HuH-7.5 (cell line): ENCODE results near the gene PPP2R3A.

Experiments used
- DNase-seq: peaks from one replicate; pipeline ENCODE4 v3.0.0; 2011; ENCODE audit warnings: low spot score

PPP2R3A gene

DNA sequence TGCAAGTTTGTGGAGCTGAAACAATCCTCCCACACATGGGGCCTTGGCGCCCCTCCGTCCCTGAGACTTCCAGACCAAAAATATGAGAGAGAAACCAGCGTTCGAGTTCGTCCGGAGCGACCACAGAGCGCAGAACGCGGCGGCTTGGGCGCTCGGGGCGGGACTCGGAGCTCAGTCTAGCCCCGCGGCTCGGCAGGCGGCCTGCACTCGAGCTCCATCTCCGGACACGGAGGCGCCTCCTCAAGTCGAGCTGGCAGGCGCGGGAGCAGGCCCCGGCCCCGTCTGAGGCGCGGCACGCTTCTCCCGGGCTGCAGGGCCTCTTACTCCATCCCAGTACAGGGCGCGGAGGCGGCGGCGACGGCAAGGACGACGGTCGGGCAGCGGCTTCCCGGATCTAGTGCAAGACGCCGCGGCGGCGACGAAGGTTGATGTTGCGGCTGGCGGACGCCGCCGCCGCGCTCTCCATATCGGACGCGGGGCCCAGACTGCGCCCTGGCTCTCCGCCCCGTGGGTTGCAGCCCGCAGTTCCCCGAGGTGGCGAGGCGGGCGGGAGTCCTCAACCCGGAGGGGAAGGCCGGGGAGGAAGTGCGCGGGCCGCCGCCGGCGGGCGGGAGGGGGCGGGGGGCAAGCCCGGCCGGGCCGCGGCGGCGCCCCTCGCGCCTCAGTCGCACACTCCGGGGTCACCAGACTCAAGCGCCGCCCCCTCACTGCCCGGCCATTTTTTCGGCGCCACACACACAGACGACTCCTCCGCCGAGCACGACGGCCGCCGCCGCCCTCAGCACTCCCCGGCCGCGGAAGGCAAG, 229.9 kb downstream of the PPP2R3A start:
- DNase-seq: peak; percentile 59

DNA sequence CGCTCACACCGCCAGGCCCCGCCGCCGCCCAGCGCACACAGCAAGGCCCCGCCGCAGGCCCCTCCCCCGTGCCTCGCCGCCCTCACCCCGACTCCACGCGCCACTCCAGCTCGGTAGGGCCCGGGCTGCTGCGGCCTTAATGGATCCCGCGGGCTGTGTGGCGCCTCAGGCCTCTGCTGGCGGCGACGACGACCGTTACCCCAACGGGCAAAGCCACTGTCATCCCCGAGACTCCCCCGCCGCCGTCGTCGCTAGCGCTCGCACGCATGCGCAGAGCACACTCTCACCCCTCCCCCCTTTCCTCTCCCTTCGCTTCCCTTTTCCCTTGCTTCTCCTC, 230.5 kb downstream of the PPP2R3A start, which contains the start of gene MSL2:
Gene MSL2 (minus strand): TSS at position 272 of the 337 bp plus-strand sequence. CDS start 1,222 bp downstream, outside the sequence.
- no peak for DNase-seq

DNA sequence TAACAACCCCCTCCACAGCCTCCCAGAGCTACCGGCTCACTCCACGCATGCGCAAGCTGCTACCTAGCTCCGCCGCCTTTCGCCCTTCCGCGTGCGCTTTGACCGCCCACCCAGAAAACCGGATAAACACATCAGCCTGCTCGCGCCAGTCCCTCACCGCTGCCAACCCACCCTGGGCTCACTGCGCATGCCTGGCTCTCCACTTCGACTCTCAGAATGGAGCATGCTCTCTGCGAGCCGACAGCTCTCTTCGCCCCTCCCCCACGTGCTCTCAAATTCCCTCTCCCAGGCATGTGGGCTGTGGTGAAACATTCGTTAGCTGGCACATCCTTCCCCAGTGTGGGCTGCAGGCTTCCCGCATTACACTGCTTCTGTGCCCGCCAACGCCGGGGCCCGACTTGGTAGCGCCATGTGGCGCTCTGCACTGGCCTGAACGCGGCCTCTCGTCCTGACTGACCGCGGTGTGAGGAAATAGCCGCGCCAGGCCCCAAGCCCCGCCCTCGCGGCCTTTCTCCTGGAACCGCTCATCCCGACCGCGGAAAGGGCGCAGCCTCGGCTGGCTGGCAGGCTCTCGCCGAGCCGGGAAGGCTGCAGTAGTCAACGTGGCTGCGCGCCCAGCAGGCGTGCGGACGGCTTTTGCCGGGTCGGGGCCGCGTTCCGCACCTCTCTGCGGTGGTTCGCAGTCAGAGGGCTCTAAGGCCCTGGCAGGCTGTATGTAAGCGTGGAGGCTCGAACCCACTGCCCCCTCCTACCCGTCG, 231.1 kb downstream of the PPP2R3A start:
- DNase-seq: peak; percentile 98

DNA sequence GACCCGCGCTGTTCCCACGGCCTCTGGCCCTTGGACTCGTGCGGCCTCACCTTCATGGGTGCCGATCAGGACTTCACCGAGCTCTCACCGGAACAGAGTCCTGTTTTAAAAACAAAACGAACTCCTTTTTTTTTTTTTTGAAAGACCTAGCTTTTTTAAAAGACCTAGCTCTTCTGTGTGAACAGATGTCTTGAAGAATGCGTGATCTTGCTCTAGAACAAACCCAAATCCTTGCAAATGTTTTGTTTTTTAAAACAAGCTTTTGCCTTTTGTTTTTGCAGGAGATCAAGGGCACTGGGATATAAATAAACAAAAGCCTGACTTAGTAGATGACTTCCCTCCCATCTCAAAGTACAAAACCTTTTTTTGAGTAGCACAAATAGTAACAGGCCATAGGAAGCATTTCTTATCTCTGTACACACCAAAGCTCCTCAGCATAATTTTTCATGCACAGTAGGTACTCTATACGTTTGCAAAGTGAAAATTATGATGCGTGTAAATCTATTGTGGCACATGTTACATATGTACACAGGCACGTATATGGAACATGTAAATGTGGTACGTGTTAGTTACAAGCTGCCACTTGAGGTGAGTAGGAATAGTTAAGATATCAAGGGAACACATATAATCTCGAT, 231.7 kb downstream of the PPP2R3A start:
- no peak for DNase-seq
